RPMI7951 (cell line): ENCODE data around the gene ABCC5. TPM values are rescaled to one million over a fixed set of nuclear protein-coding genes. Genes with fewer than 3 reads are reported as not detected.
"Not testable (repeated sequence)": the region's sequence is repeated elsewhere in the genome, so short reads cannot be mapped to it uniquely, and the experiment has no call there.

Experiments
- DNase-seq: peaks from one replicate; pipeline ENCODE4 v3.0.0-alpha.2; 2012; ENCODE audit warnings: low read depth
- total RNA-seq: library from RNA; depleted of rRNA; stranded (reverse); fragments of >200 nt; shearing (Covaris generic); gene quantifications from 2 replicates; pipeline ENCODE4 v1.2.3, GENCODE V29; 2014; rRNA removed

Gene ABCC5
- total RNA-seq, 1 experiment from 2014 or later: 10.1 TPM

DNA sequence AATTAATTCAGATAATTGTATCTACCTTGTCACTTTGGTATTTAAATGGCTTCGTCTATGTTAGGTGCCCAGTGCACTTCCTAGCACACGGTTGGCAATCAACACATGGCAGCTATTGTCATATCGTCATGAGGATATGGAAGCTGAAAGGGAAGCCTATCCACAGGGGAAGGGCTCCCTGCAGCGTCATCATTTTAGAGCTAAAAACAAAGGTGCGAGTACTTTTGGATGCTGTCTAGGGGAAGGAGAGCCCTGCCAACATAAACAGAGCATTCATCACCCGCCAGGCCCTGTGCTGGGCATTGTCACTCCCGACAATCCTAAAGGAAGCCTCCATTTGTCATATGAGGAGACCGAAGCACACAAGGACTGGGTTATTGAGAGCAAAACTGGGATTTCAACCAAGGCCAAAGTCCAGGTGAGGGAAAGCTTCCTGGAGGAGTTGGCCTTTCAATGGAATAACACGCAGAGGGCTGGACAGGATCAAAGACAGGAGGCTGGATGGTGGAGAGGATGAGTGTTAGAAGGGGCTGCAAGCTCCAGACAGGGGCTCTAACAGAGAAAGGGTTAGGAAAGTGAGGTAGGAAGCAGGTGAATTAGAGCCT lies 125.0 kb downstream of the ABCC5 start:
- no peak for DNase-seq

DNA sequence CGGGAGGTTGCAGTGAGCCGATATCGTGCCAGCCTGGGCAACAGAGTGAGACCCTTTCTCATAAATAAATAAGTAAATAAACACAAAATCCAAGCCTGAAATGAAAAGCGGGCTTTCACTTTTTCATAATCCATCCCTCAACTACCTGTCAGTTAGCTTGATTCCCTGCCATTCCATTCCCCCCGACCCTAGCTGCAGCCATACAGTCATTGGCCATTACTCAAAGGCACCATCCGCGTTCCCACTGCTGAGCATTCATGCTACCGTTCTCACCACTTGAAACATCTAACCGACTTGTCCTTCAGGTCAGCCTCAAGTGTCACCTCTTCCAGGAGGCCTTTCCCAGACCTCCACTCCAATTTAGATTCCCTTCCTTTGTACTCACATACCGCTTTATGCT lies 131.9 kb downstream of the ABCC5 start:
- no peak for DNase-seq

DNA sequence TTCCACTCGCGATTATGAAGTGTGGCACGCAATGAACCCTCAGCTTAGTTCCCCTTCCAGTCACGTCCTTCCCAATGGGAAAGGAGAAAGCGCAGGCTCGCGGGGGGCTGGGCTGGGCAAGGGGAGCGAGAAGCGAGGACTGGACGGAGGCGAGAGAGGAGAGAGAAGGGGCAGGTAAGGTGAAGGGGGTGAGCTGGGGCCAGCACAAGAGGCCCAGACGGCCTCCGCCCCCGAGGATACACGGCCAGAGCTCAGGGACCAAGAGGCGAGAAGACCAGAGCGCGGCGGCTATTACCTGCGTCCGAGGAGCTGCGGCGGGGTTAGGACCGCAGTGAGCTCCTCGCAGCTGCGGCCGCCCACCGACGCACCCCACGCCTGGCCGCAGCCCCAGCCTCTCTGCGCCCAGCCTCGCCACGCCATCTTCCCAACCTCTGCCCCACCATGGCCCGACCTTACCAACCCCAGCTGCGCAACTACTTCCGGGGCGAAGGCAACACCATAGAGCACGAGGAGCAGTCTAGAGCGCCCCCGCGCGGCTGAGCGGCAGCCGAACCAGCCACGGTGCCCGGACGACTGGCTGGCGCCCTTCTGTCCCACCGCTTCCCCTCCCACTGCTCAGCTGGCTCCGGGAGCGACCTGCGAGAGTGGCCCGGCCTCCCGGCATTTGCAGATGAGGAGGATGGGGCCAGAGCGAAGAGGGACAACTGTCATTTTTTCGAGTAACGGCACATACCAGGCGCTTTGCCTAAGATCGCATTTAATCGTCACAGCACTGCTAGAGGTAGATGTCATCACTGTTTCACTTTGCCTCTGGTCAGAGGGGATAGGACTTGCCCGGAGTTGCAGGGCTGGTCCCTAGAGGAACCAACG lies 133.0 kb downstream of the ABCC5 start, which contains the start of gene PARL:
Gene PARL, minus strand, starts transcription at position 454 of the 870 bp plus-strand sequence. Its CDS starts 34 bp downstream, at position 420.
- DNase-seq: peak; percentile 89

DNA sequence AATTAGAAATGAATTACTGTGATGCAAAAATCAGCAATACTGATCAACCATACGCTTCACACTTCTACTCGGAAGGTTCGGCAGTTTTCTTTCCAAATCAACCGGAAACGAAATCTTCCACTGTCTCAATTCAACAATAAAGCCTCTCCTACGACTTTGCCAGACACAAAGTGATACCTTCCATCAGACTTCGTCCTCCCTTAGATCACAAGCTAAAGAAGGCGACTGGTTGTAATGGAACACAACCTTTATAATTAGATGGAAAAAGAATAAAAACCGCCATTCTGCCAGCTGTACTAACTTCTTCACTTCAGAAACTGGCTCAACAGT lies 133.6 kb downstream of the ABCC5 start:
- DNase-seq: no peak

DNA sequence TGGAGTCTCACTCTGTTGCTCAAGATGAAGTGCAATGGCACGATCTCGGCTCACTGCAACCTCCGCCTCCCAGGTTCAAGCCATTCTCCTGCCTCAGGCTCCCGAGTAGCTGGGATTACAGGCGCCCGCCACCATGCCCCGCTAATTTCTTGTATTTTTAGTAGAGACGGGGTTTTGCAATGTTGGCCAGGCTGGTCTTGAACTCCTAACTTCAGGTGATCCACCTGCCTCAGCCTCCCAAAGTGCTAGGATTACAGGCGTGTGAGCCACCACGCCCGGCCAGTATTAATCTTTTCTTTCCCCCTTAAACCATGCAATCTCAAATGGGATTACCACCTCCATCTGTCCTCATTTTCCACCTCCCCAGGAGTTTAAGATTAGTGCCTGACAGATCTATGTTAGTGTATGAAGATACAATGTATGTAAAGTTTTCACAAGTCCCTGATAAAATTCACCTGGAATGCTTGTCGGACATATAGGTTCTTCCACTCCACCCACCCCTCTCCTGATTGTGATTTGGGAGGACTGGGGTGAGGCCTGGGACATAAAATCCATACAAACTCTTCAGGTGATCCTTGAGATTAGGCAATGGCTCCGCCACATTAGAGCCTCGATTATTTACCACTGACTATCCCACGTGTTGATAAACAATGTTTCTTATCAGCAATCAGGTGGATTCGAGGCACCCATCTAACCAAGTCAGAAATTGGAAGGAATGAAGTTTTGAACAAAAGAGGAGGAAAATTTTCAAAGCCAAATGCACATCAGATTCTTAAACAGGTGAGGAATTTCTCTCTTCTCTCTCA lies 134.2 kb downstream of the ABCC5 start:
- DNase-seq: no peak

DNA sequence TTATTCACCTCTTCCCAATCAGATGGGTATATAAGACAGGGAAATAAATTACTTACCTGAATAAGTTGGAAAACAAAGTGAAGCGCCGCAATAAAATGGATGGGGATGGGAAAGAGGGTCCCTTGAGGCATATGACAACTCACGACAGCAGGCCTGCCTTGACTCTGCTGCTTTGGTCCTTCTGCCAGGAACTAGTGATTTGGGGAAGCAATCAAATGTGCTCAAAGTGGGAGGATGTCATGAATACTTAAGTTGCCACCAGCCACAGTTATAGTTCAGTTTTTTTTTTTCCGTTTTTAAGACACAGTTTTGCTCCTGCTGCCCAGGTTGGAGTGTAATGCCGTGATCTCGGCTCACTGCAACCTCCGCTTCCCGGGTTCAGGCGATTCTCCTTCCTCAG lies 137.6 kb downstream of the ABCC5 start:
- no peak for DNase-seq

DNA sequence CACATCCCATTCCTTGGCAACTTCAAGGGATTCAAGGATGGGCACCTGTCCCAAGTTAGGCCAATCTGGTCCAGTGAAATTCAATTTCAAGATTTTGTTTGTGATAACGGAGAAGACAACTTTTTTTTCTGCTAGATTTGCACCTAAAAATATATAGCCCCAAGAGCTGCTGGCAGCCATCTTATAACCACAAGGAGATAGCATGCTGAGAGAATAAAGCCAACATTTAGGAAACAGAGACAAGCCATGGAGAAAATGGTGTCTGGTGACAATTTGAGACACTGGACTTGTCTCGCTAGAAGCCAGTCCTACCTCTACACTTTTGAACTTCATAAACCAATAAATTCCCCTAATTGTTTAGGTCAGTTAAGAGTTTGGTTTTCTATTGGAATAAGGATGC lies 138.4 kb downstream of the ABCC5 start:
- no peak for DNase-seq

DNA sequence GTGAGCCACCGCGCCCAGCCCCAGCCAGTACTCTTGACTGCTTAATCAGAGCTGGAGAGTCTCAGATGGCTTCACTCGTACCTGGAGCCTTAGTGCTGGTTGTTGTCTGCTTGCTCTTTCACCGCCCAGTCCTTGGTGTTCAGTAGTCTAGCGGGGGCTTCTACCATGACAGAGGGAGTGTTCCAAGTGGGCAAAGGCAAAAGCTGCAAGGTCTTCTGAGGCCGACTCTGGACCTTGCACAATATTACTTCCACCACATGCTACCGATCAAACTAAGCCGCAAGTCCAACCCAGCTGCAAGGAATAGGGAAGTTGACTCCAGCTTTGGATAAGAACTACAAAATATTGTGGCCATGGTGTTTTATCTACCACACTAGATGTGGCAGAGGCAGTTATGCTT lies 139.6 kb downstream of the ABCC5 start:
- DNase-seq: no peak

DNA sequence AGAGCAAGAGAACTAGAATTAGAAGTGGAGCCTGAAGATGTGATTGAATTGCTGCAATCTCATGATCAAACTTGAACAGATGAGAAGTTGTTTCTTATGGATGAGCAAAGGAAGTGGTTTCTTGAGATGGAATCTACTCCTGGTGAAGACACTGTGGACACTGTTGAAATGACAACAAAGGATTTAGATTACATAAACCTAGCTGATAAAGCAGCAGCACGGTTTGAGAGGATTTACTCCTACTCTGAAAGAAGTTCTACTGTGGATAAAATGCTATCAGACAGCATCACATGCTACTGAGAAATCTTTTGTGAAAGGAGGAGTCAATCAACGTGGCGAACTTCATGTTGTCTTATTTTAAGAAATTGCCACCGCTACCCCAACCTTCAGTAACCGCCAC lies 140.5 kb downstream of the ABCC5 start:
- not testable (repeated sequence) for DNase-seq

DNA sequence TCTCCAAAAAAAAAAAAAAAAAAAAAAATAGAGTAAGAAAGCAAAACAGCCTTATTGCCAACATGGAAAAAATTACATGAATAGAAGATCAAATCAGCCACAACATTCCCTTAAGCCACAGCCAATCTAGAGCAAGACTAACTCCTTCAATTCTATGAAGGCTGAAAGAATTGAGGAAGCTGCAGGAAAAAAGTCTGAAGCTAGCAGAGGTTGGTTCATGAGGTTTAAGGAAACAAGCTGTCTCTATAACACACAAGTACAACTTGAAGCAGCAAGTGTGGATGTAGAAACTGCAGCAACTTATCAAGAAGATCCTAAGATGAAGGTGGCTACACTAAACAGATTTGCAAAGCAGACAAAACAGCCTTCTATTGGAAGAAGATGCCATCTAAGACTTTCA lies 142.3 kb downstream of the ABCC5 start:
- no peak for DNase-seq

DNA sequence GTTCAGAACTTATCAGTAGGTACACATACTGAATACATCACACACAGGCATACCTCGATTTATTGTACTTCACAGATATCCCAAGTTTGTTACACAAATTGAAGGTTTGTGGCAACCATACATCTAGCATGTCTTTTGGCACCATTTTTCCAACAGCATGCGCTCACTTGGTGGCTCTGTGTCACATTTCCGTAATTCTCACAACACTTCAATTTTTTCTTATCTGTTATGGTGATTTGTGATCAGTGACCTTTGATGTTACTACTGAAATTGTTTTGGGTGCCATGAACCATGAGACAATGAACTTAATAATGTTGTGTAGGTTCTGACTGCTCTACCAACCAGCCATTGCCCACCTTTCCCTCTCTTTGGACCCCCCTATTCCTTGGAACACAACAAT lies 143.8 kb downstream of the ABCC5 start:
- DNase-seq: no peak

DNA sequence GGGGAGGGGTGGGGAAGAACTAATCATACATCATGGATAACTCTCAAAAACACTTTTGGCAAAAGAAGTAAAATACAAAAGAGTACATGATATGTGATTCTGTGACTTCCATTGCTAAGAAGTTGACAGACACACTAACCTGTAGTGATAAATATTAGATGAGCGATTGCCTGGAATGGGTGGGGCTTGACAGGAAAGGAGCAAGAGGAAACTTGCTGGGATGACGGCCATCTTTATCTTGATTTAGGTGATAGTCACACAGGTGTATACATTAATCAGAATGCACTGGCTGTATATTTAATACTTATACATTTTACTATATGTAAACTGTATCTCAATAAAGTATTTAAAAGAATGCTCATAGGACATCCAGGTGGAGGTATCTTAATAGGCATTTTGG lies 146.1 kb downstream of the ABCC5 start:
- DNase-seq: no peak

DNA sequence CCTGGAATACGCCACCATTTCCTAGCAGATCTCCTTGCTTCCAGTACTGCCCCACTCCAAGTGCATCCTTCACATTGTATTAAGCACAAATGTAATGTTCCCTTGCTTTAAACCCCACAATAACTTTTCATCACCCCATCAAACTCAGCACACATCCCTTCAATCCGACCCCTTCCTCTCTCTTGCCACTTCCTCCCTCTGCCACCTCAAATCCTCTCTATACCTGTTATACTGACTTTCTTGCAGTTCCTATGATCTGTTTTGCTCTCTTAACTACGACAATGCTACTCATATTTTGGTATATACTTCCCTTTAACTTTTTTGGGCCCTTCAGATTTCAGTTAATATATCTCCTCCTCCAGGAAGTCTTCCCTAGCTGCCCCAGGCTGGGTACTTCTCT lies 147.1 kb downstream of the ABCC5 start:
- no peak for DNase-seq

Other genes with a start within 250 kb of the ABCC5 start
- 1.1 and 2.1 TPM in 2 replicates for gene MAP6D1, start 192.3 kb downstream of the ABCC5 start, total RNA-seq
- gene PARL, start 133.0 kb downstream of the ABCC5 start, total RNA-seq: 39.9 and 46.2 TPM in 2 replicates
- not detected in 2 replicates for gene HTR3D, start 13.9 kb upstream of the ABCC5 start, total RNA-seq
- gene HTR3C, start 35.2 kb upstream of the ABCC5 start, total RNA-seq: not detected in 2 replicates
- not detected in 2 replicates for gene HTR3E, start 79.2 kb upstream of the ABCC5 start, total RNA-seq
- 42.1 and 52.0 TPM in 2 replicates for gene EIF2B5, start 117.5 kb upstream of the ABCC5 start, total RNA-seq
- gene DVL3, start 137.5 kb upstream of the ABCC5 start, total RNA-seq: 21.9 and 27.8 TPM in 2 replicates
- 699 and 754 TPM in 2 replicates for gene AP2M1, start 157.0 kb upstream of the ABCC5 start, total RNA-seq
- gene ABCF3, start 168.3 kb upstream of the ABCC5 start, total RNA-seq: 27.2 and 33.4 TPM in 2 replicates
- not detected in 2 replicates for gene VWA5B2, start 211.7 kb upstream of the ABCC5 start, total RNA-seq
- gene ALG3, start 231.1 kb upstream of the ABCC5 start, total RNA-seq: 67.0 and 71.2 TPM in 2 replicates
- gene EEF1AKMT4, start 231.8 kb upstream of the ABCC5 start, total RNA-seq: 7.3 and 9.6 TPM in 2 replicates
- gene CAMK2N2, start 243.7 kb upstream of the ABCC5 start, total RNA-seq: 0.29 and 0.96 TPM in 2 replicates